ENCODE results near the gene NELL1.

GRCh38 chr11:21026685-21027084 is 357.3 kb downstream of the NELL1 start:
- no peak for TF ChIP-seq CTCF (conservative IDR thresholded peaks at IDR 0.05 in 1 of 2, IDR thresholded peaks at IDR 0.05 in 1 of 2; ENCODE audit: low read depth in 1 of 2, low read length in 2 of 2)
- TF ChIP-seq EZH2 (IDR thresholded peaks at IDR 0.05; ENCODE audit: low read length, missing control alignments): no peak
